ENCODE results near the gene MLLT11.

- TF ChIP-seq CTCF (IDR thresholded peaks at IDR 0.05) (no peak), EP300 (IDR thresholded peaks at IDR 0.05) (no peak), POLR2A (IDR thresholded peaks at IDR 0.05) (no peak)
Observed at GRCh38 chr1:151104630-151105029, 44.4 kb downstream of the MLLT11 start.

All from gastroesophageal sphincter (tissue), 3 donors.